Natural killer cell treated with Interleukin-12 subunit alpha and Interleukin-12 subunit beta and Interleukin-15 and Interleukin-18, amount 100 ng/mL, for 72 hours (primary cell): ENCODE data around the gene SATL1. TPM values are rescaled to one million over a fixed set of nuclear protein-coding genes. Genes with fewer than 3 reads are reported as not detected.

Source experiments
- ATAC-seq, 2 donors: fragments of 150-1000 bp; cut with Tn5 transposase in 1 of 2; sonication (Bioruptor Pico), chemical (Tn5 transposase) in 1 of 2; 2 replicates each; pipeline ENCODE4 v1.10.0; 2021
- DNase-seq: peaks from one replicate; pipeline ENCODE4 v3.0.0; 2022; ENCODE audit warnings: low spot score
- H3K27ac Mint-ChIP-seq, 2 donors: 1 replicate in 1 of 2; 2 replicates in 1 of 2; pipeline ENCODE4 v1.8.0; 2022; ENCODE audit warnings: mixed read lengths in 2 of 2, mild to moderate bottlenecking in 1 of 2, moderate library complexity in 1 of 2
- H3K27me3 Mint-ChIP-seq, 2 donors: 1 replicate in 1 of 2; 2 replicates in 1 of 2; pipeline ENCODE4 v1.8.0; 2022; ENCODE audit warnings: mixed read lengths in 2 of 2
- H3K36me3 Mint-ChIP-seq: one replicate; pipeline ENCODE4 v1.8.0; 2022; ENCODE audit warnings: mixed read lengths
- H3K4me1 Mint-ChIP-seq, 2 donors: 1 replicate in 1 of 2; 2 replicates in 1 of 2; pipeline ENCODE4 v1.8.0; 2022; ENCODE audit warnings: low read depth in 2 of 2, mixed read lengths in 2 of 2, mild to moderate bottlenecking in 1 of 2
- H3K4me3 Mint-ChIP-seq: one replicate; pipeline ENCODE4 v1.8.0; 2022; ENCODE audit warnings: mixed read lengths
- H3K9me3 Mint-ChIP-seq: 2 replicates; pipeline ENCODE4 v1.8.0; 2022; ENCODE audit warnings: mixed read lengths
- total RNA-seq, 2 donors: library from RNA; stranded (reverse); gene quantifications; one replicate each; pipeline ENCODE4 v1.2.3, GENCODE V29; 2022

The SATL1 gene
- total RNA-seq, 2 donors from 2014 or later, result not detected

DNA sequence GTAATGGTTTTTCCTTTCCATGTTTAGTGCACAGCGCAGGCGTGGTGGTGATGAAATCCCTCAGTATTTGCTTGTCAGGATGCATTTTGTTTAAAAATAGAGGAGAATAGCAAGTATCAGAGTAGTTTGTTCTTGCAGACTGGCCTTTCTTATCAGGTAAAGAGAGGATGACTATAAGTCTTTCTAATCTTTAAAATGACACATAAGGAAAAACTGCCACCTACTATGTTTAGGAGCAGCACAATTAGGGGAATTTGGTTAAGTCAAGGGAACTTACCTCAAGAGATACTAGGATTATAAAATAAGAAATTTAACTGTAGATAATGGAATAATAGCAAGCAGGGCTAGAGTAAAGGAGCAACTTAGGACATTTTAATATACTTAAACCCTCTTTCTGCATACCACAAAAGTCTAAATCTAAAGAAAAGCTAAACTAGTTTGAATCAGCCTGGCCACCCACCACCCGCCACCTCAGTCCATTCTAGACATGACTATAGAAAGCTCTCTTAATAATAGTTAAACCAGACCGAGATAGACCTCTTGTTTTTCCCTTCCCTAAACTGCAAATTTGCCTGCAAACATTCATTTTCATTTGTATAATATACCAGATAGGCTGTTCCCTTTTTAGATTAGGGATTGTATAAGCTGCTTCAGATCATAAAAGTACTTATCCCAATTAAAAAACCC lies 177.9 kb downstream of the SATL1 start:
- DNase-seq, result no peak
- H3K27ac Mint-ChIP-seq, result no peak overlapping the region
- ATAC-seq, result no peak
- H3K9me3 Mint-ChIP-seq, result no peaks in the 10 kb centered on the region
- H3K36me3 Mint-ChIP-seq, result peaks cover 13% of the 10 kb centered on the region
- H3K4me1 Mint-ChIP-seq, result no peaks in the 10 kb centered on the region
- H3K4me3 Mint-ChIP-seq, result no peak overlapping the region
- H3K27me3 Mint-ChIP-seq, result no peaks in the 10 kb centered on the region

DNA sequence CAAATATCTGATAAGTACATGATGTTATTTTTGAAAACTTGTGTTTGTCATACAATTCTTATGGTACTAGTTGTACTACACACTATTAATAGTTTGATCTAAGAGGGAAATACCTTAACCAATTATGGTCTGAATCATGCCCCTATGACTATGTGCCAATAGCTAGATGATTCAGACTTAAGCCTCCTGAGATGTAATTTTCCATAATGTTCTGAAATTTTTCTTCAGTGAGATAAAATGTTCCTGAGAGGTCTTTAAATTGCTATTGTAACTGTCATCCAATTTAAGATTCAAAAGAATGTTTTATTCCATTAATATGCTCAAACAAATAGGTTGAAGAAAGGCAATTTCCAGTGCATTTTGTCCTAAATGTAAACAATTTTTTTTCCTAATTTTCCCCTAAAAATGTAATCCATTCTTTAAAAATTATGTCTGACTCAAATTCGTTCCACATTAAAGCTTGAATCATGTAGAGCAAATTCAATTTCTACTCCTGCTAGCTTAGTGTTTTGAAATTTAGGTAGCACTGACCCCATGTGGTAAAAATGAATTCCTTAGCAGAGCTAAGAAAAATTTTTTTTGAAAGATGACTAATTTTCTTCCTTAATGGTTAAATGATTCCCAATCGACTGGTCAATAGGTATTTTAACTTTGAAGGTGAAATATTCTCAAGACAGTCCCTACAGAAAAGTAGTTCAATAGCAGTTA lies 190.8 kb downstream of the SATL1 start:
- no peak for ATAC-seq
- DNase-seq, result no peak
- Mint-ChIP-seq H3K9me3 (no peaks in the 10 kb centered on the region), H3K27me3 (no peaks in the 10 kb centered on the region), H3K36me3 (no peaks in the 10 kb centered on the region), H3K4me1 (no peaks in the 10 kb centered on the region), H3K4me3 (no peak overlapping the region), H3K27ac (no peak overlapping the region)

DNA sequence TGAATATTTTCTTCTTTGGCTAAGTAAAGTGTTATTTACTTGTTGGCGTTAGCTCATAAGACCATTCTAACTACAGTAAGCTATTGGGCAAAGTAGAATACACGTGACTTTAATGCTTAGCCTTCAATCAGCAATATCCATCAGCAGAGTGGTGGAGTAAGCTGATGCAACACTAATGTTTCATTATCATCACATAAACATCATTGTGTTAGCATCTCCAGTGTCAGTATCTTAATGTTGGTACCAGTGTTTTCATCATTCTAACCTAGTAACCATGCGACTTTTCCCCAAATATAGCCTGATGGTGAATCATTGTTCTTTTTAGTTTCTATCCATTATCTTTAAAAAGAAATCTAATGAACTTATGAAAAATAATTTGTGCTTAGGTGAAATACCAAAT lies 191.4 kb downstream of the SATL1 start:
- Mint-ChIP-seq H3K36me3 (no peaks in the 10 kb centered on the region), H3K27me3 (no peaks in the 10 kb centered on the region), H3K4me1 (no peaks in the 10 kb centered on the region), H3K9me3 (no peaks in the 10 kb centered on the region), H3K27ac (no peak overlapping the region), H3K4me3 (no peak overlapping the region)
- DNase-seq (no peak), ATAC-seq (no peak)

DNA sequence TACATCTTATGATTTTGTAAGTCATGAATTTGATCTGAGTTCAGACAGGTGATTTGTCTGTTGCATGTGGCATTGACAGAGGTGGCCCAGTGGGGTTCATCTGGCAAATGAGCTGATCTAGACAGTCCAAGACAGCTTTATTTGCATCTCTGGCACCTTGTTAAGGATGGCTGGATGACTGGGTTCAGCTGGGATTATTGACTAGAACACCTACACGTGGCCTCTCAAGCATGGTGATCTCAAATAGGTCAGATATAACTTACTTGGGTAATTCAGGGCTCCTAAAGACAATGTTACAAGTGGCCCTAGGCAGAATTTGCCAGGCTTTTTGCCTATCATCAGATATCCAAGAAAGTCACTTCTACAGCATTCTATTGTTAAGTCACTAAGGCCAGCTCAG lies 192.0 kb downstream of the SATL1 start:
- Mint-ChIP-seq H3K4me1 (no peaks in the 10 kb centered on the region), H3K4me3 (no peak overlapping the region), H3K27me3 (no peaks in the 10 kb centered on the region), H3K36me3 (no peaks in the 10 kb centered on the region), H3K9me3 (no peaks in the 10 kb centered on the region), H3K27ac (no peak overlapping the region)
- DNase-seq (no peak), ATAC-seq (no peak)

Other genes starting within 250 kb of the SATL1 start
- 10 to 100 TPM; 11.7 to 19.7 TPM for gene APOOL, start 239.9 kb downstream of the SATL1 start, total RNA-seq
- under 1 TPM; 0.26 to 0.36 TPM for gene ZNF711, start 212 bp upstream of the SATL1 start, total RNA-seq
- gene POF1B, start 135.9 kb upstream of the SATL1 start, total RNA-seq, result not detected